ENCODE results near the gene HBP1. TPM values are rescaled to one million over a fixed set of nuclear protein-coding genes. Genes with fewer than 3 reads are reported as not detected.

The HBP1 gene
- total and polyA plus RNA-seq, 2 experiments from 2014 or later = 36.0 to 52.8 TPM

DNA sequence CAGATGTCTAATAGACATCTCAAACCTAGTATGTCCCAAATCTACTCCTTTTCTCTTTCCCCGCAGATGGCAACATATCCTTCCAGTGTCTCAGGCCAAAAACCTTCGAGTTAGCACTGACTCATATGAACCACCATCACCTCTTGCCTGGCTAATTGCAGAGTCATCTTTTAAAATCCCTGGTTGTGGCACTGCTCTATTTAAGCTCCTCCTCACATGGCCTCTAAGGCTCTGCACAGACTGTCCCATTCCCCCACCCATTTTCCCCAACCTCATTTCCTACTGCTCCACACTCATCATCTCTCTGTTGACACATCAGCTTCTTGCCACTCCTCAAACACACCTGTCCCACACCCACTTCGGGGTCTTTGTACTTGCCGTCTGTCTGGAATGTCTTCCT is 16.8 kb upstream of the HBP1 start (continued):
- TF ChIP-seq ZNF331 (CRISPR knock-in tag; IDR thresholded peaks at IDR 0.05; ENCODE audit: low read depth) (no peak), CREB1 (CRISPR knock-in tag; IDR thresholded peaks at IDR 0.05; ENCODE audit: low read depth) (no peak), JUNB (IDR thresholded peaks at IDR 0.05; ENCODE audit: unreplicated experiment) (no peak), STAT1 (IDR thresholded peaks at IDR 0.05; ENCODE audit: unreplicated experiment) (no peak), ZNF114 (CRISPR knock-in tag; IDR thresholded peaks at IDR 0.05) (no peak)
- TF ChIP-seq, protein P1, sequence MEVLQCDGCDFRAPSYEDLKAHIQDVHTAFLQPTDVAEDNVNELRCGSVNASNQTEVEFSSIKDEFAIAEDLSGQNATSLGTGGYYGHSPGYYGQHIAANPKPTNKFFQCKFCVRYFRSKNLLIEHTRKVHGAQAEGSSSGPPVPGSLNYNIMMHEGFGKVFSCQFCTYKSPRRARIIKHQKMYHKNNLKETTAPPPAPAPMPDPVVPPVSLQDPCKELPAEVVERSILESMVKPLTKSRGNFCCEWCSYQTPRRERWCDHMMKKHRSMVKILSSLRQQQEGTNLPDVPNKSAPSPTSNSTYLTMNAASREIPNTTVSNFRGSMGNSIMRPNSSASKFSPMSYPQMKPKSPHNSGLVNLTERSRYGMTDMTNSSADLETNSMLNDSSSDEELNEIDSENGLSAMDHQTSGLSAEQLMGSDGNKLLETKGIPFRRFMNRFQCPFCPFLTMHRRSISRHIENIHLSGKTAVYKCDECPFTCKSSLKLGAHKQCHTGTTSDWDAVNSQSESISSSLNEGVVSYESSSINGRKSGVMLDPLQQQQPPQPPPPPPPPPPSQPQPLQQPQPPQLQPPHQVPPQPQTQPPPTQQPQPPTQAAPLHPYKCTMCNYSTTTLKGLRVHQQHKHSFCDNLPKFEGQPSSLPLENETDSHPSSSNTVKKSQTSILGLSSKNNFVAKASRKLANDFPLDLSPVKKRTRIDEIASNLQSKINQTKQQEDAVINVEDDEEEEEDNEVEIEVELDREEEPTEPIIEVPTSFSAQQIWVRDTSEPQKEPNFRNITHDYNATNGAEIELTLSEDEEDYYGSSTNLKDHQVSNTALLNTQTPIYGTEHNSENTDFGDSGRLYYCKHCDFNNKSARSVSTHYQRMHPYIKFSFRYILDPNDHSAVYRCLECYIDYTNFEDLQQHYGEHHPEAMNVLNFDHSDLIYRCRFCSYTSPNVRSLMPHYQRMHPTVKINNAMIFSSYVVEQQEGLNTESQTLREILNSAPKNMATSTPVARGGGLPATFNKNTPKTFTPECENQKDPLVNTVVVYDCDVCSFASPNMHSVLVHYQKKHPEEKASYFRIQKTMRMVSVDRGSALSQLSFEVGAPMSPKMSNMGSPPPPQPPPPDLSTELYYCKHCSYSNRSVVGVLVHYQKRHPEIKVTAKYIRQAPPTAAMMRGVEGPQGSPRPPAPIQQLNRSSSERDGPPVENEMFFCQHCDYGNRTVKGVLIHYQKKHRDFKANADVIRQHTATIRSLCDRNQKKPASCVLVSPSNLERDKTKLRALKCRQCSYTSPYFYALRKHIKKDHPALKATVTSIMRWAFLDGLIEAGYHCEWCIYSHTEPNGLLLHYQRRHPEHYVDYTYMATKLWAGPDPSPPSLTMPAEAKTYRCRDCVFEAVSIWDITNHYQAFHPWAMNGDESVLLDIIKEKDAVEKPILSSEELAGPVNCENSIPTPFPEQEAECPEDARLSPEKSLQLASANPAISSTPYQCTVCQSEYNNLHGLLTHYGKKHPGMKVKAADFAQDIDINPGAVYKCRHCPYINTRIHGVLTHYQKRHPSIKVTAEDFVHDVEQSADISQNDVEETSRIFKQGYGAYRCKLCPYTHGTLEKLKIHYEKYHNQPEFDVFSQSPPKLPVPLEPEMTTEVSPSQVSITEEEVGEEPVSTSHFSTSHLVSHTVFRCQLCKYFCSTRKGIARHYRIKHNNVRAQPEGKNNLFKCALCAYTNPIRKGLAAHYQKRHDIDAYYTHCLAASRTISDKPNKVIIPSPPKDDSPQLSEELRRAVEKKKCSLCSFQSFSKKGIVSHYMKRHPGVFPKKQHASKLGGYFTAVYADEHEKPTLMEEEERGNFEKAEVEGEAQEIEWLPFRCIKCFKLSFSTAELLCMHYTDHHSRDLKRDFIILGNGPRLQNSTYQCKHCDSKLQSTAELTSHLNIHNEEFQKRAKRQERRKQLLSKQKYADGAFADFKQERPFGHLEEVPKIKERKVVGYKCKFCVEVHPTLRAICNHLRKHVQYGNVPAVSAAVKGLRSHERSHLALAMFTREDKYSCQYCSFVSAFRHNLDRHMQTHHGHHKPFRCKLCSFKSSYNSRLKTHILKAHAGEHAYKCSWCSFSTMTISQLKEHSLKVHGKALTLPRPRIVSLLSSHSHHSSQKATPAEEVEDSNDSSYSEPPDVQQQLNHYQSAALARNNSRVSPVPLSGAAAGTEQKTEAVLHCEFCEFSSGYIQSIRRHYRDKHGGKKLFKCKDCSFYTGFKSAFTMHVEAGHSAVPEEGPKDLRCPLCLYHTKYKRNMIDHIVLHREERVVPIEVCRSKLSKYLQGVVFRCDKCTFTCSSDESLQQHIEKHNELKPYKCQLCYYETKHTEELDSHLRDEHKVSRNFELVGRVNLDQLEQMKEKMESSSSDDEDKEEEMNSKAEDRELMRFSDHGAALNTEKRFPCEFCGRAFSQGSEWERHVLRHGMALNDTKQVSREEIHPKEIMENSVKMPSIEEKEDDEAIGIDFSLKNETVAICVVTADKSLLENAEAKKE (CRISPR knock-in tag; IDR thresholded peaks at IDR 0.05) = no peak

DNA sequence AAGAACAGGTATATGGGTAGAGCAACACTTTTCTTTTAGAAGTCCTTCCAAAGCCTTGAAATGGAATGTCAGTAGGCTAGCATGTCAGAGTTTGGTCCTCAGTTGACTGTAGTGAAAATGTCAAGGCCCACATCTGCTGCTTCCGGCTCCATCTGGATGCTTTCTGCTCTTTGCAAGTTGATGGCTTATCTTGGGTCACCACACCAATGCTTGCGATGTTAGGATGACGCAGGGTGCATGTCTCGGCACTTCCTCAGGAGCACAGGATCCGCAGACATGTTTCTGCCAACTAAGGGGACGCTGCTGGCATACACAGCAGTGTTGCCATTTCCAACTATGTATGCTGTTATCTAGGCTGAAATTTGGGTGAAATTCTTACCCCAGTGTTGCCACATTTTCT is 14.0 kb upstream of the HBP1 start:
- H2AFZ ChIP-seq = no peak overlapping the region
- no peak overlapping the region for H3K27ac ChIP-seq (ENCODE audit: low read depth)
- no peaks in the 10 kb centered on the region for H3K4me1 Mint-ChIP-seq
- no peaks in the 10 kb centered on the region; the same call in 2 of the 3 replicates for H3K9me3 Mint-ChIP-seq
- H3K36me3 ChIP-seq (ENCODE audit: insufficient read depth) = peaks cover 4% of the 10 kb centered on the region; the same call in 1 of the 2 replicates
- no peaks in the 10 kb centered on the region for H3K27me3 ChIP-seq (ENCODE audit: insufficient read depth)
- H3K27me3 Mint-ChIP-seq (ENCODE audit: insufficient read depth, low read depth, poor library complexity) = peaks cover 2% of the 10 kb centered on the region
- no peaks in the 10 kb centered on the region for H3F3A ChIP-seq (replicated peaks; ENCODE audit: low read depth)
- no peak overlapping the region for H3K4me2 ChIP-seq
- no peak for ATAC-seq
- H3K4me3 ChIP-seq = no peak overlapping the region
- no peaks in the 10 kb centered on the region for H4K20me1 ChIP-seq (replicated peaks; ENCODE audit: insufficient read depth)
- H3K4me3 Mint-ChIP-seq = no peak overlapping the region
- no peak for DNase-seq (ENCODE audit: low spot score)
- peaks cover 6% of the 10 kb centered on the region for H3K36me3 Mint-ChIP-seq (ENCODE audit: low read depth)
- H3K79me2 ChIP-seq (replicated peaks; ENCODE audit: insufficient read depth) = no peaks in the 10 kb centered on the region
- H3K9me2 ChIP-seq (ENCODE audit: insufficient read depth) = no peaks in the 10 kb centered on the region
- H3K4me1 ChIP-seq (ENCODE audit: insufficient read depth) = no peaks in the 10 kb centered on the region
- no peak overlapping the region for H3K27ac Mint-ChIP-seq
- TF ChIP-seq, protein P1 (CRISPR knock-in tag; IDR thresholded peaks at IDR 0.05) = no peak
- TF ChIP-seq, protein P2, sequence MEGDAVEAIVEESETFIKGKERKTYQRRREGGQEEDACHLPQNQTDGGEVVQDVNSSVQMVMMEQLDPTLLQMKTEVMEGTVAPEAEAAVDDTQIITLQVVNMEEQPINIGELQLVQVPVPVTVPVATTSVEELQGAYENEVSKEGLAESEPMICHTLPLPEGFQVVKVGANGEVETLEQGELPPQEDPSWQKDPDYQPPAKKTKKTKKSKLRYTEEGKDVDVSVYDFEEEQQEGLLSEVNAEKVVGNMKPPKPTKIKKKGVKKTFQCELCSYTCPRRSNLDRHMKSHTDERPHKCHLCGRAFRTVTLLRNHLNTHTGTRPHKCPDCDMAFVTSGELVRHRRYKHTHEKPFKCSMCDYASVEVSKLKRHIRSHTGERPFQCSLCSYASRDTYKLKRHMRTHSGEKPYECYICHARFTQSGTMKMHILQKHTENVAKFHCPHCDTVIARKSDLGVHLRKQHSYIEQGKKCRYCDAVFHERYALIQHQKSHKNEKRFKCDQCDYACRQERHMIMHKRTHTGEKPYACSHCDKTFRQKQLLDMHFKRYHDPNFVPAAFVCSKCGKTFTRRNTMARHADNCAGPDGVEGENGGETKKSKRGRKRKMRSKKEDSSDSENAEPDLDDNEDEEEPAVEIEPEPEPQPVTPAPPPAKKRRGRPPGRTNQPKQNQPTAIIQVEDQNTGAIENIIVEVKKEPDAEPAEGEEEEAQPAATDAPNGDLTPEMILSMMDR (conservative IDR thresholded peaks at IDR 0.05; ENCODE audit: low read depth in 2 of 2) = no peak
- TF ChIP-seq NANOG (IDR thresholded peaks at IDR 0.05; ENCODE audit: borderline replicate concordance) = no peak
